NB4 (cell line): ENCODE measurements around the gene MGME1.

Experiments used
- DNase-seq: peaks from one replicate; pipeline ENCODE4 v3.0.0; 2010; ENCODE audit warnings: low read depth
- H3K4me3 ChIP-seq: one replicate; pipeline ENCODE4 v1.5.1; 2011; ENCODE audit warnings: mild to moderate bottlenecking, low read depth, low read length, moderate library complexity
- CTCF ChIP-seq: IDR thresholded peaks from one replicate; pipeline ENCODE4 v1.5.1; 2012; ENCODE audit warnings: low read depth, low read length
- MAX ChIP-seq: IDR thresholded peaks from 2 replicates; pipeline ENCODE4 v1.6.1; 2011; ENCODE audit warnings: low read depth, low read length
- MYC ChIP-seq: IDR thresholded peaks from 2 replicates; pipeline ENCODE4 v1.6.1; 2011; ENCODE audit warnings: low read depth, low read length
- POLR2A ChIP-seq: IDR thresholded peaks from 2 replicates; pipeline ENCODE4 v1.6.1; 2011; ENCODE audit warnings: mild to moderate bottlenecking; ENCODE audit not compliant: insufficient read length; ENCODE audit errors: extremely low read depth

The MGME1 gene

GRCh38 chr20:18012901-18013300 is 44.1 kb downstream of the MGME1 start:
- TF ChIP-seq MAX: no peak
- no peak for TF ChIP-seq CTCF
- no peak for TF ChIP-seq MYC
- no peak for TF ChIP-seq POLR2A
- H3K4me3 ChIP-seq: no peak overlapping the region
- no peak for DNase-seq

- no peak for DNase-seq
- no peak overlapping the region for H3K4me3 ChIP-seq
- TF ChIP-seq POLR2A (no peak), CTCF (no peak), MYC (no peak), MAX (no peak)
Measured at GRCh38 chr20:18014411-18014810, 45.6 kb downstream of the MGME1 start.

- TF ChIP-seq MYC (no peak), MAX (no peak), CTCF (no peak), POLR2A (no peak)
- DNase-seq: no peak
- H3K4me3 ChIP-seq: no peak overlapping the region
Measured at GRCh38 chr20:18016772-18017171, 48.0 kb downstream of the MGME1 start.

- no peak for TF ChIP-seq POLR2A
- TF ChIP-seq CTCF: no peak
- no peak for DNase-seq
- H3K4me3 ChIP-seq: no peak overlapping the region
Measured at GRCh38 chr20:18018100-18018499, 49.3 kb downstream of the MGME1 start.

- DNase-seq: peak; percentile 62
- TF ChIP-seq POLR2A (no peak), MYC (no peak), MAX (peak; percentile 24; the same call in 1 of the 2 replicates), CTCF (peak; percentile 78)
- H3K4me3 ChIP-seq: no peak overlapping the region
Measured at GRCh38 chr20:18019068-18019467, 50.2 kb downstream of the MGME1 start.

GRCh38 chr20:18020931-18021330 is 52.1 kb downstream of the MGME1 start:
- DNase-seq: no peak
- no peak overlapping the region for H3K4me3 ChIP-seq
- no peak for TF ChIP-seq MYC
- no peak for TF ChIP-seq CTCF
- TF ChIP-seq POLR2A: no peak
- no peak for TF ChIP-seq MAX
